GM18951 (cell line): ENCODE results near the gene PF4V1.

ENCODE experiments used
- POLR2A ChIP-seq: IDR thresholded peaks from 4 replicates; pipeline ENCODE4 v1.6.1; 2011; ENCODE audit warnings: mild to moderate bottlenecking; ENCODE audit not compliant: insufficient read length, insufficient read depth; ENCODE audit errors: extremely low read depth
- in situ Hi-C: fragments of 300-500 bp; cut with MboI; formaldehyde crosslinking; loops from one replicate; pipeline ENCODE4 v1.12.0; 2022; ENCODE audit warnings: low sequenced_read_pairs, mixed read lengths, inconsistent platforms; ENCODE audit not compliant: unreplicated experiment

The PF4V1 gene

GRCh38 chr4:73853246-73853704 is at the start of gene PF4V1:
Gene PF4V1 (plus strand): TSS chr4:73853296. CDS start chr4:73853363, 67 bp downstream.
- in situ Hi-C loops = no loop called here
- no peak for TF ChIP-seq POLR2A

- no peak for TF ChIP-seq POLR2A
- in situ Hi-C loops = no loop called here
Measured at GRCh38 chr4:73810191-73810590, 42.9 kb upstream of the PF4V1 start.

- in situ Hi-C loops = no loop called here
- no peak for TF ChIP-seq POLR2A
Measured at GRCh38 chr4:73811841-73812240, 41.3 kb upstream of the PF4V1 start.

GRCh38 chr4:73814679-73815078 is 38.4 kb upstream of the PF4V1 start:
- in situ Hi-C loops = no loop called here
- TF ChIP-seq POLR2A = no peak

GRCh38 chr4:73815145-73815544 is 38.0 kb upstream of the PF4V1 start:
- TF ChIP-seq POLR2A = no peak
- in situ Hi-C loops = no loop called here

GRCh38 chr4:73816814-73817213 is 36.3 kb upstream of the PF4V1 start:
- no peak for TF ChIP-seq POLR2A
- in situ Hi-C loops = no loop called here

GRCh38 chr4:73817341-73817740 is 35.8 kb upstream of the PF4V1 start:
- in situ Hi-C loops = no loop called here
- no peak for TF ChIP-seq POLR2A

GRCh38 chr4:73821325-73821724 is 31.8 kb upstream of the PF4V1 start:
- in situ Hi-C loops = no loop called here
- TF ChIP-seq POLR2A = no peak

- in situ Hi-C loops = no loop called here
Measured at GRCh38 chr4:73822389-73822788, 30.7 kb upstream of the PF4V1 start.

GRCh38 chr4:73822812-73823504 is 30.1 kb upstream of the PF4V1 start:
- in situ Hi-C loops = no loop called here
- TF ChIP-seq POLR2A = no peak

More at GRCh38 chr4:73822389-73822788, 30.7 kb upstream of the PF4V1 start:
- TF ChIP-seq POLR2A = no peak

GRCh38 chr4:73823760-73824159 is 29.3 kb upstream of the PF4V1 start:
- no peak for TF ChIP-seq POLR2A
- in situ Hi-C loops = no loop called here

GRCh38 chr4:73828956-73829355 is 24.1 kb upstream of the PF4V1 start:
- in situ Hi-C loops = no loop called here

GRCh38 chr4:73831569-73831968 is 21.5 kb upstream of the PF4V1 start:
- in situ Hi-C loops = no loop called here

More at GRCh38 chr4:73828956-73829355, 24.1 kb upstream of the PF4V1 start:
- no peak for TF ChIP-seq POLR2A

GRCh38 chr4:73832651-73833237 is 20.4 kb upstream of the PF4V1 start:
- TF ChIP-seq POLR2A = no peak
- in situ Hi-C loops = no loop called here

More at GRCh38 chr4:73831569-73831968, 21.5 kb upstream of the PF4V1 start:
- no peak for TF ChIP-seq POLR2A

GRCh38 chr4:73836373-73837279 is 16.5 kb upstream of the PF4V1 start, which contains the start of gene CXCL6:
Gene CXCL6 (plus strand): TSS chr4:73836678. CDS start chr4:73836751, 73 bp downstream.
- in situ Hi-C loops = no loop called here
- no peak for TF ChIP-seq POLR2A
